Astrocyte (in vitro differentiated cells and primary cell): ENCODE results near the gene ARHGAP24. TPM values are rescaled to one million over a fixed set of nuclear protein-coding genes. Genes with fewer than 3 reads are reported as not detected.
"Not testable (repeated sequence)": the region's sequence is repeated elsewhere in the genome, so short reads cannot be mapped to it uniquely, and the experiment has no call there.

Source experiments
- DNase-seq: peaks from one replicate; pipeline ENCODE4 v3.0.0-alpha.2; 2010; ENCODE audit warnings: low read depth
- FAIRE-seq: peaks from 2 replicates; lab custom pipeline; 2011; peaks lifted over from hg19 to GRCh38; lab: Jason Lieb, UNC
- H2AFZ ChIP-seq: 2 replicates; pipeline ENCODE4 v1.6.0; 2012; ENCODE audit warnings: low read depth, low read length, inconsistent platforms
- H3K27ac ChIP-seq: 2 replicates; pipeline ENCODE4 v1.5.1; 2011; ENCODE audit warnings: low read depth, low read length, inconsistent platforms
- H3K27me3 ChIP-seq: 2 replicates; pipeline ENCODE4 v1.6.0; 2011; ENCODE audit warnings: low read length, inconsistent platforms; ENCODE audit not compliant: insufficient read depth
- H3K36me3 ChIP-seq: 2 replicates; pipeline ENCODE4 v1.5.1; 2011; ENCODE audit warnings: low read length, inconsistent platforms; ENCODE audit not compliant: insufficient read depth
- H3K4me1 ChIP-seq: 2 replicates; pipeline ENCODE4 v1.5.1; 2011; ENCODE audit warnings: low read length, inconsistent platforms; ENCODE audit not compliant: insufficient read depth
- H3K4me2 ChIP-seq: 2 replicates; pipeline ENCODE4 v1.6.0; 2012; ENCODE audit warnings: low read length, inconsistent platforms
- H3K4me3 ChIP-seq: 2 replicates; pipeline ENCODE4 v1.5.1; 2011; ENCODE audit warnings: low read depth, mild to moderate bottlenecking, low read length, inconsistent platforms; ENCODE audit not compliant: insufficient read depth
- H3K79me2 ChIP-seq: 2 replicates; pipeline ENCODE4 v1.6.0; 2012; ENCODE audit warnings: mild to moderate bottlenecking, low read length, inconsistent platforms; ENCODE audit not compliant: insufficient read depth
- H3K9ac ChIP-seq: 2 replicates; pipeline ENCODE4 v1.6.0; 2012; ENCODE audit warnings: mild to moderate bottlenecking, low read length, inconsistent platforms
- H3K9me3 ChIP-seq: 2 replicates; pipeline ENCODE4 v1.5.1; 2012; ENCODE audit warnings: low read depth, mild to moderate bottlenecking, low read length, inconsistent platforms; ENCODE audit not compliant: insufficient read depth
- H4K20me1 ChIP-seq: 2 replicates; pipeline ENCODE4 v1.6.0; 2012; ENCODE audit warnings: low read length, inconsistent platforms; ENCODE audit not compliant: insufficient read depth
- H3K27ac Mint-ChIP-seq: one replicate; pipeline ENCODE4 v1.8.0; 2021; ENCODE audit warnings: mild to moderate bottlenecking, mixed read lengths; ENCODE audit not compliant: unreplicated experiment
- H3K27me3 Mint-ChIP-seq: one replicate; pipeline ENCODE4 v1.8.0; 2021; ENCODE audit warnings: low read depth, mixed read lengths; ENCODE audit not compliant: unreplicated experiment
- H3K36me3 Mint-ChIP-seq: one replicate; pipeline ENCODE4 v1.8.0; 2021; ENCODE audit warnings: low read depth, mixed read lengths; ENCODE audit not compliant: unreplicated experiment
- H3K4me1 Mint-ChIP-seq: one replicate; pipeline ENCODE4 v1.8.0; 2021; ENCODE audit warnings: low read depth, mixed read lengths; ENCODE audit not compliant: unreplicated experiment
- H3K4me3 Mint-ChIP-seq: one replicate; pipeline ENCODE4 v1.8.0; 2021; ENCODE audit warnings: mild to moderate bottlenecking, moderate library complexity, mixed read lengths; ENCODE audit not compliant: unreplicated experiment
- H3K9me3 Mint-ChIP-seq: one replicate; pipeline ENCODE4 v1.8.0; 2021; ENCODE audit warnings: mild to moderate bottlenecking, mixed read lengths; ENCODE audit not compliant: unreplicated experiment
- CTCF ChIP-seq: IDR thresholded peaks from 2 replicates; pipeline ENCODE4 v1.5.1; 2011; ENCODE audit warnings: low read depth, mild to moderate bottlenecking, inconsistent platforms, low read length, moderate library complexity; ENCODE audit not compliant: insufficient read depth
- EZH2 ChIP-seq: IDR thresholded peaks from 2 replicates; pipeline ENCODE4 v1.6.1; 2012; ENCODE audit warnings: mild to moderate bottlenecking, low read length, inconsistent platforms; ENCODE audit not compliant: insufficient read depth
- total RNA-seq: library from RNA; stranded (reverse); gene quantifications from 2 replicates; pipeline ENCODE4 v1.2.1, GENCODE V29; 2021

The ARHGAP24 gene
- total RNA-seq, 1 donor from 2014 or later = 2.1 TPM

DNA sequence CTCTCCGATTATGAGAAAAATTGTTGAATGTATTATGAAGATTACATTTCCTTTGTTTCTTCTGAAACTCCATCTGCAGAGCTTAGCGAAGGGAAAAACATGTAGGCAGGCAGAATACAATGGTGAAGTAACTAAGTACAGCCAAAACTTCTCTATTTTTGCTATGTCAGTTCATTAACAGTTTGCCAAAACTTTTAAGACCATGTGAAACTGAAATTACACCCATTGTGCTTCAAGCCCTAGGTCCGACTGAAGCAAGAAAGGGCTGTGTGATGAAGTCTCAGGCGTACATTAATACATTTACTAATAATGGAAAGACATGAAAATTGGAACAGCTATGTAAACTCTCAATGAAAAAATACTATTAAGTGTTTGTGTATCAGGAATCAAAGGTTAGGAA lies 486.9 kb downstream of the ARHGAP24 start:
- H3K36me3 Mint-ChIP-seq = no peaks in the 10 kb centered on the region
- no peaks in the 10 kb centered on the region for H3K27me3 Mint-ChIP-seq
- Histone ChIP-seq H3K9me3 (no peaks in the 10 kb centered on the region), H3K27ac (no peak overlapping the region), H3K27me3 (no peaks in the 10 kb centered on the region), H3K79me2 (no peaks in the 10 kb centered on the region), H3K4me1 (no peaks in the 10 kb centered on the region), H3K4me2 (no peak overlapping the region), H4K20me1 (no peaks in the 10 kb centered on the region), H2AFZ (no peak overlapping the region), H3K9ac (no peak overlapping the region), H3K4me3 (no peak overlapping the region), H3K36me3 (no peaks in the 10 kb centered on the region)
- H3K27ac Mint-ChIP-seq = no peak overlapping the region
- H3K4me1 Mint-ChIP-seq = no peaks in the 10 kb centered on the region
- H3K9me3 Mint-ChIP-seq = peaks cover 3% of the 10 kb centered on the region
- H3K4me3 Mint-ChIP-seq = no peak overlapping the region
- DNase-seq = no peak
- TF ChIP-seq CTCF = no peak
- no peak for TF ChIP-seq EZH2
- FAIRE-seq = no peak

DNA sequence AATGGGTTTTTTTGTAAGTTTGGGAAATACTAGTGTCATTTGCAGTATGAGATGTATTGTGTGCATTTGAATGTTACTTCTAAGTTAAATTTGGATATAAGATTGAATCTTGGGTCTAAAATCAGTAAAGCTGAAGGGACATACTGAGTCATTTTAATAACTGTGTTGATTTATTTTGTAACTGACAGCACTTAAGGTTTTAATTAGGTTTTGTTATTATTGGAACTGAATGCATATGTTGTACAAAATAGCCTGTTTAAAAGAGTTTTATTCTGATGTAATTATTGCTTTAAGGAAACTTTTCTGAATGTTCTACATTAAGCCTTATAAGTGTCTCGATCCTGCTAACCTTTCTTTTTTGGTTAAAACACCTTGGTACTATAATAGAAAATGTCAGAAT lies 488.3 kb downstream of the ARHGAP24 start:
- Mint-ChIP-seq H3K4me3 (no peak overlapping the region), H3K4me1 (peaks cover 2% of the 10 kb centered on the region), H3K27me3 (no peaks in the 10 kb centered on the region), H3K27ac (no peak overlapping the region), H3K36me3 (no peaks in the 10 kb centered on the region), H3K9me3 (peaks cover 3% of the 10 kb centered on the region)
- Histone ChIP-seq H3K4me3 (no peak overlapping the region), H3K9ac (no peak overlapping the region), H3K9me3 (no peaks in the 10 kb centered on the region), H3K4me2 (no peak overlapping the region), H4K20me1 (no peaks in the 10 kb centered on the region), H3K36me3 (no peaks in the 10 kb centered on the region), H3K79me2 (no peaks in the 10 kb centered on the region), H3K27ac (no peak overlapping the region), H2AFZ (no peak overlapping the region), H3K4me1 (peaks cover 5% of the 10 kb centered on the region), H3K27me3 (no peaks in the 10 kb centered on the region)
- no peak for DNase-seq
- TF ChIP-seq EZH2 (no peak), CTCF (no peak)
- FAIRE-seq = no peak

DNA sequence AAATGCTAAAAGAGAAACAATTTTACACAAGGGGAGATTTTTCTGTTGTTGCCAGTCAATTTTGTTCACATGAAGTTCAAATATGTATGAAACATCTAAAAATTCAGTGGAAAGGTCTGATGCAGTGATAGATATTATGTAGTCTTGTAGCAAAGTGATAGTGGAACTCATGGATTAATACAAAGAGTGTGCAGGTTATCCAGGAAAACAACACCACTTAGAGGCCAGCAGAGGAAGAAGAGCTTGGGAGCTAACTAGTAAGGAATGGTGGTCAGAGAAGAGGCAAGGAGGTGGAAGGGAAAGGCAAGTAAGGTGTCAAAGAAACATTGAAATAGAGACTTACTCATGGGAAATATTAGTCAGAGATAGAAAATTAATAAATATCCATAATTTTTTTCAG lies 489.3 kb downstream of the ARHGAP24 start:
- DNase-seq (no peak), FAIRE-seq (no peak)
- Mint-ChIP-seq H3K9me3 (peaks cover 3% of the 10 kb centered on the region), H3K36me3 (no peaks in the 10 kb centered on the region), H3K4me1 (peaks cover 5% of the 10 kb centered on the region), H3K4me3 (no peak overlapping the region), H3K27ac (no peak overlapping the region), H3K27me3 (no peaks in the 10 kb centered on the region)
- H3K4me1 ChIP-seq = peaks cover 5% of the 10 kb centered on the region
- no peak overlapping the region for H3K9ac ChIP-seq
- no peaks in the 10 kb centered on the region for H4K20me1 ChIP-seq
- H2AFZ ChIP-seq = no peak overlapping the region
- H3K79me2 ChIP-seq = no peaks in the 10 kb centered on the region
- no peaks in the 10 kb centered on the region for H3K36me3 ChIP-seq
- H3K27me3 ChIP-seq = no peaks in the 10 kb centered on the region
- H3K9me3 ChIP-seq = no peaks in the 10 kb centered on the region
- TF ChIP-seq EZH2 (no peak), CTCF (no peak)
- H3K4me3 ChIP-seq = no peak overlapping the region
- H3K4me2 ChIP-seq = no peak overlapping the region
- H3K27ac ChIP-seq = no peak overlapping the region

DNA sequence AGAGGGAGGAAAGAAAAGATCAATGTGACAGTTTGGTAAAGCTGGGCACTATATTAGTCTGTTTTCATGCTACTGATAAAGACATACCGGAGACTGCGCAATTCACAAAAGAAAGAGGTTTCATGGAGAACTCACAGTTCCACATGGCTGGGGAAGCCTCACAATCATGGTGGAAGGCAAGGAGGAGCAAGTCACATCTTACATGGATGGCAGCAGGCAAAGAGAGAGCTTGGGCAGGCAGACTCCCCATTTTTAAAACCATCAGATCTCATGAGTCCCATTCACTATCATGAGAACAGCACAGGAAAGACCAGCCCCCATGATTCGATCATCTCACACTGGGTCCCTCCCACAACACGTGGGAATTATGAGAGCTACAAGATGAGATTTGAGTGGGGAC lies 490.1 kb downstream of the ARHGAP24 start:
- H3K9me3 Mint-ChIP-seq, H3K4me3 ChIP-seq, H4K20me1 ChIP-seq, H2AFZ ChIP-seq, H3K9ac ChIP-seq, H3K36me3 Mint-ChIP-seq, DNase-seq, H3K9me3 ChIP-seq, H3K27ac ChIP-seq, H3K4me1 ChIP-seq, H3K4me1 Mint-ChIP-seq, H3K36me3 ChIP-seq, H3K27me3 ChIP-seq, H3K27ac Mint-ChIP-seq, H3K4me2 ChIP-seq, H3K27me3 Mint-ChIP-seq, H3K4me3 Mint-ChIP-seq, H3K79me2 ChIP-seq, FAIRE-seq: not testable (repeated sequence)
